Panc1 (cell line): Measurements from ENCODE around the gene MLKL. TPM values are rescaled to one million over a fixed set of nuclear protein-coding genes. Genes with fewer than 3 reads are reported as not detected.

Source experiments
- ATAC-seq: fragments of 200-7000 bp; cut with Tn5 transposase; 2 replicates; pipeline ENCODE4 v1.9.1; 2020; ENCODE audit warnings: mild to moderate bottlenecking, moderate library complexity
- BruUV-seq: library from RNA; stranded (reverse); fragments of 400-500 nt; replicated peaks from 2 replicates; lab custom pipeline; 2021; lab: Mats Ljungman, UMichigan
- CTCF ChIA-PET: fragments of 300-600 bp; sonication (Branson Sonifier 250); formaldehyde crosslinking; loops from one replicate; lab custom pipeline; 2022; ENCODE audit warnings: antibody characterized with exemption; lab: Charles Lee
- POLR2A ChIA-PET: fragments of 300-600 bp; sonication (Branson Sonifier 250); formaldehyde crosslinking; loops from one replicate; lab custom pipeline; 2022; ENCODE audit warnings: antibody characterized with exemption; lab: Charles Lee
- DNase-seq: peaks from one replicate; pipeline ENCODE4 v3.0.0-alpha.2; 2010; ENCODE audit warnings: low read depth, low spot score
- H3K27ac ChIP-seq: 2 replicates; pipeline ENCODE4 v1.5.1; 2011; ENCODE audit warnings: mild to moderate bottlenecking, low read length, inconsistent platforms
- H3K27me3 ChIP-seq: fragments of 200-500 bp; sonication (Bioruptor generic); 2 replicates; pipeline ENCODE4 v1.6.0; 2014; ENCODE audit warnings: low read length, inconsistent platforms; ENCODE audit not compliant: control insufficient read depth, insufficient read depth
- H3K36me3 ChIP-seq: fragments of 200-500 bp; sonication (Bioruptor generic); 2 replicates; pipeline ENCODE4 v1.5.1; 2014; ENCODE audit warnings: inconsistent platforms, mild to moderate bottlenecking, low read length, moderate library complexity; ENCODE audit not compliant: control insufficient read depth, insufficient read depth
- H3K4me1 ChIP-seq: 2 replicates; pipeline ENCODE4 v1.5.1; 2011; ENCODE audit warnings: inconsistent platforms, mild to moderate bottlenecking, low read length, moderate library complexity; ENCODE audit not compliant: control insufficient read depth, insufficient read depth
- H3K4me3 ChIP-seq, 2 experiments: 2 replicates each; pipeline ENCODE4 v1.5.1; 2011 to 2012; ENCODE audit warnings: low read depth in 2 of 2, low read length in 2 of 2, mild to moderate bottlenecking in 2 of 2, inconsistent platforms in 1 of 2, moderate library complexity in 1 of 2
- H3K9me3 ChIP-seq: fragments of 200-500 bp; sonication (Bioruptor generic); 2 replicates; pipeline ENCODE4 v1.5.1; 2014; ENCODE audit warnings: low read depth, mild to moderate bottlenecking, inconsistent platforms, low read length, moderate library complexity; ENCODE audit not compliant: control insufficient read depth, insufficient read depth
- CTCF ChIP-seq: fragments of 450-650 bp; IDR thresholded peaks from 2 replicates; pipeline ENCODE4 v1.5.1; 2017; ENCODE audit warnings: mild to moderate bottlenecking
- POLR2AphosphoS5 ChIP-seq: IDR thresholded peaks from 2 replicates; pipeline ENCODE4 v1.6.1; 2012; ENCODE audit warnings: mild to moderate bottlenecking, low read depth, low read length, moderate library complexity
- REST ChIP-seq, 2 experiments: IDR thresholded peaks; 2 replicates each; pipeline ENCODE4 v1.6.1; 2011 to 2012; ENCODE audit warnings: low read depth in 2 of 2, control low read depth in 1 of 2, low read length in 1 of 2, mild to moderate bottlenecking in 1 of 2, moderate library complexity in 1 of 2; ENCODE audit not compliant: insufficient read depth in 1 of 2
- SIN3A ChIP-seq: IDR thresholded peaks from 2 replicates; pipeline ENCODE4 v1.6.1; 2012; ENCODE audit warnings: low read depth, mild to moderate bottlenecking, low read length, moderate library complexity, borderline replicate concordance; ENCODE audit not compliant: insufficient read depth
- TCF7L2 ChIP-seq: IDR thresholded peaks from 2 replicates; pipeline ENCODE4 v1.6.1; 2011; ENCODE audit warnings: mild to moderate bottlenecking, low read depth, low read length, inconsistent platforms
- in situ Hi-C: cut with HindIII; loops from 2 replicates; pipeline ENCODE4 v1.10.0; 2016; ENCODE audit warnings: low sequenced_read_pairs, low pct_unique_long_range_greater_than_20kb
- intact Hi-C: fragments of 100-400 bp; cut with micrococcal nuclease; formaldehyde crosslinking; loops from one replicate; pipeline ENCODE4 v1.10.0; 2022; ENCODE audit not compliant: unreplicated experiment
- total RNA-seq: library from RNA; stranded (reverse); gene quantifications from one replicate; pipeline ENCODE4 v1.2.1, GENCODE V29; 2021; ENCODE audit not compliant: unreplicated experiment

MLKL gene
- total RNA-seq, 1 experiment from 2014 or later, result 4.8 TPM

GRCh38 chr16:74716355-74716754 is 15.7 kb upstream of the MLKL start:
- Histone ChIP-seq H3K4me3 (no peak overlapping the region), H3K9me3 (no peaks in the 10 kb centered on the region), H3K27me3 (no peaks in the 10 kb centered on the region), H3K36me3 (no peaks in the 10 kb centered on the region), H3K4me1 (no peaks in the 10 kb centered on the region), H3K27ac (no peak overlapping the region)
- in situ Hi-C loops (no loop called here), intact Hi-C loops (no loop called here)
- DNase-seq (no peak), ATAC-seq (no peak)
- no TSS peak for BruUV-seq
- ChIA-PET POLR2A (no interaction called here), CTCF (no interaction called here)
- TF ChIP-seq CTCF (no peak), POLR2AphosphoS5 (no peak), SIN3A (no peak)

- POLR2A ChIA-PET, result no interaction called here
Measured at GRCh38 chr16:74713876-74714275, 13.2 kb upstream of the MLKL start.

GRCh38 chr16:74713325-74713724 is 12.7 kb upstream of the MLKL start:
- DNase-seq (no peak), ATAC-seq (no peak)
- intact Hi-C loops, result no loop called here
- Histone ChIP-seq H3K4me3 (no peak overlapping the region), H3K9me3 (no peaks in the 10 kb centered on the region), H3K36me3 (no peaks in the 10 kb centered on the region), H3K27me3 (no peaks in the 10 kb centered on the region), H3K4me1 (no peaks in the 10 kb centered on the region), H3K27ac (no peak overlapping the region)
- BruUV-seq, result no TSS peak
- POLR2A ChIA-PET, result no interaction called here
- TF ChIP-seq REST (IDR thresholded peaks at IDR 0.05; ENCODE audit: insufficient read depth in 1 of 2, low read depth in 2 of 2, low read length in 1 of 2) (no peak), TCF7L2 (no peak), CTCF (no peak), POLR2AphosphoS5 (no peak), SIN3A (no peak)
- CTCF ChIA-PET, result interaction anchor here (0.9 kb wide), 1 partner anchor 13 kb away, joined by 4 read pairs; no protein-coding TSS in a partner anchor
- in situ Hi-C loops, result no loop called here

More at GRCh38 chr16:74713876-74714275, 13.2 kb upstream of the MLKL start:
- in situ Hi-C loops, result no loop called here
- ATAC-seq (no peak), DNase-seq (no peak)
- intact Hi-C loops, result no loop called here
- H3K9me3 ChIP-seq, result no peaks in the 10 kb centered on the region
- H3K27me3 ChIP-seq, result no peaks in the 10 kb centered on the region
- no peak for TF ChIP-seq SIN3A
- TF ChIP-seq CTCF, result no peak
- no peak for TF ChIP-seq TCF7L2
- TF ChIP-seq POLR2AphosphoS5, result no peak
- BruUV-seq, result no TSS peak
- no peak overlapping the region for H3K27ac ChIP-seq
- H3K4me1 ChIP-seq, result no peaks in the 10 kb centered on the region
- no peak overlapping the region for H3K4me3 ChIP-seq
- H3K36me3 ChIP-seq, result no peaks in the 10 kb centered on the region
- CTCF ChIA-PET, result interaction anchor here (0.9 kb wide), 1 partner anchor 13 kb away, joined by 4 read pairs; no protein-coding TSS in a partner anchor
